Neural progenitor cell (in vitro differentiated cells): Measurements from ENCODE around the gene SLAMF8. TPM values are rescaled to one million over a fixed set of nuclear protein-coding genes. Genes with fewer than 3 reads are reported as not detected.

Experiments used
- DNase-seq: peaks from one replicate; pipeline ENCODE4 v3.0.0-alpha.2; 2016; ENCODE audit warnings: low spot score
- H2AFZ ChIP-seq: fragments of 200-600 bp; sonication (generic); replicated peaks from 2 replicates; pipeline ENCODE4 v1.6.1; 2016; ENCODE audit warnings: antibody characterized with exemption
- H3F3A ChIP-seq: fragments of 200-600 bp; sonication (generic); 2 replicates; pipeline ENCODE4 v1.6.1; 2016; ENCODE audit warnings: antibody characterized with exemption, low read depth
- H3K27ac ChIP-seq: fragments of 200-600 bp; sonication (generic); 2 replicates; pipeline ENCODE4 v1.5.1; 2016; ENCODE audit warnings: mild to moderate bottlenecking
- H3K27me3 ChIP-seq: fragments of 200-600 bp; sonication (generic); 2 replicates; pipeline ENCODE4 v1.6.1; 2016; ENCODE audit warnings: mild to moderate bottlenecking, moderate library complexity
- H3K36me3 ChIP-seq: fragments of 200-600 bp; sonication (generic); 2 replicates; pipeline ENCODE4 v1.5.1; 2016
- H3K4me1 ChIP-seq: fragments of 200-600 bp; sonication (generic); 2 replicates; pipeline ENCODE4 v1.6.1; 2016; ENCODE audit warnings: mixed run types
- H3K4me2 ChIP-seq: fragments of 200-600 bp; sonication (generic); 2 replicates; pipeline ENCODE4 v1.6.1; 2016
- H3K4me3 ChIP-seq: fragments of 200-600 bp; sonication (generic); 2 replicates; pipeline ENCODE4 v1.5.1; 2016
- H3K79me2 ChIP-seq: fragments of 200-600 bp; sonication (generic); 2 replicates; pipeline ENCODE4 v1.6.1; 2016; ENCODE audit warnings: low read depth
- H3K9ac ChIP-seq: fragments of 200-600 bp; sonication (generic); 2 replicates; pipeline ENCODE4 v1.6.1; 2016
- H3K9me3 ChIP-seq: fragments of 200-600 bp; sonication (generic); 2 replicates; pipeline ENCODE4 v1.5.1; 2016; ENCODE audit warnings: low read depth
- H4K20me1 ChIP-seq: fragments of 200-600 bp; sonication (generic); 2 replicates; pipeline ENCODE4 v1.6.1; 2016; ENCODE audit warnings: low read depth
- H3K27ac Mint-ChIP-seq: 3 replicates; pipeline ENCODE4 v1.8.0; 2021; ENCODE audit warnings: mixed read lengths
- H3K27me3 Mint-ChIP-seq: 2 replicates; pipeline ENCODE4 v1.8.0; 2022; ENCODE audit warnings: low read depth, mild to moderate bottlenecking, inconsistent platforms, moderate library complexity, mixed read lengths; ENCODE audit not compliant: insufficient read depth
- H3K36me3 Mint-ChIP-seq: 3 replicates; pipeline ENCODE4 v1.8.0; 2021; ENCODE audit warnings: mixed read lengths
- H3K4me1 Mint-ChIP-seq: 3 replicates; pipeline ENCODE4 v1.8.0; 2021; ENCODE audit warnings: mixed read lengths
- H3K4me3 Mint-ChIP-seq: 3 replicates; pipeline ENCODE4 v1.8.0; 2021; ENCODE audit warnings: mild to moderate bottlenecking, moderate library complexity, mixed read lengths
- H3K9me3 Mint-ChIP-seq: 3 replicates; pipeline ENCODE4 v1.8.0; 2020; ENCODE audit warnings: mixed read lengths
- EZH2 ChIP-seq: fragments of 200-600 bp; sonication (generic); IDR thresholded peaks from 2 replicates; pipeline ENCODE4 v1.6.1; 2017; ENCODE audit warnings: antibody characterized with exemption, mild to moderate bottlenecking, moderate library complexity
- EZH2phosphoT487 ChIP-seq: fragments of 200-600 bp; sonication (generic); IDR thresholded peaks from 2 replicates; pipeline ENCODE4 v1.6.1; 2017; ENCODE audit warnings: antibody characterized with exemption
- total RNA-seq: library from RNA; depleted of rRNA; stranded (reverse); fragments of >200 nt; gene quantifications from 2 replicates; pipeline ENCODE4 v1.2.3, GENCODE V29; 2015; ENCODE audit warnings: low replicate concordance
- TF ChIP-seq, protein P1 (sequence below): fragments of 200-600 bp; sonication (generic); IDR thresholded peaks from 2 replicates; pipeline ENCODE4 v1.5.1; 2017; ENCODE audit warnings: antibody characterized with exemption, mild to moderate bottlenecking

Gene SLAMF8
- total RNA-seq, 1 donor from 2014 or later: not detected

DNA sequence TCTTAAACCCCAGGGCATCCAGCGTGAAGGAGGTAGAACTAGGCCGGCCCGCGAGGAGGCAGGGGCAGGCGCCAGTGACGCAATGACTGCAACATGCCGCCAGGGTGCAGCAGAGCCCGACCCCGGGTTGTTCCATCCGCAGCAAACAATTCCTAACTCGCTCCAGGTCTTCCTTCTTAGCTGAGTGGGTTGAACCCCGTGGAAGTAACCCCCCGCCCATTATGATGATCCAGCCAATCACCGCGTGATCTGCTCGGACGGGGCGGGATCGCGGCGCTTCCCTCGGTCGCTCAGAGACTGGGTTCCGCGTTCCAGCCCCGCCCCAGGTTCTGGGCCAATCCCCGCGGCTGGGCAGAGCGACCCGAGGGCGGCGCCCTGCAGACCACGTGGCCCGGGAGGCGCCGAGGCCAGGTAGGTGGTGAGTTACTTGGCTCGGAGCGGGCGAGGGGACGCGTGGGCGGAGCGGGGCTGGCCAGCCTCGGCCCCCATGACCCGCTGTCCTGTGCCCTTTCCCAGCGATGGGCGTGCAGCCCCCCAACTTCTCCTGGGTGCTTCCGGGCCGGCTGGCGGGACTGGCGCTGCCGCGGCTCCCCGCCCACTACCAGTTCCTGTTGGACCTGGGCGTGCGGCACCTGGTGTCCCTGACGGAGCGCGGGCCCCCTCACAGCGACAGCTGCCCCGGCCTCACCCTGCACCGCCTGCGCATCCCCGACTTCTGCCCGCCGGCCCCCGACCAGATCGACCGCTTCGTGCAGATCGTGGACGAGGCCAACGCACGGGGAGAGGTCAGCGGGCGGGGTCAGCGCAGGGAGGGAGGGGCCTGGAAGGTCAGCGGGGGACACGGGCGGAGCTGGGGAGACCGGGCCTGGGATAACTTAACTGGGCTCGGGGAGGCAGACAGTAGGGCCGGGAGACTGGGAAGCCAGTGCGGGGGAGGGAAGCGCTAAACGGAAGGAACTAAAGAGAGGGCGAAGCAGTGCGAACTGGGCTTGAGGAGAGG, 45.8 kb upstream of the SLAMF8 start, which contains the start of gene DUSP23:
TSS of gene DUSP23 (plus strand) at position 380 of the 1,000 bp plus-strand sequence. CDS start at position 519, 139 bp downstream.
- TF ChIP-seq, protein P1, sequence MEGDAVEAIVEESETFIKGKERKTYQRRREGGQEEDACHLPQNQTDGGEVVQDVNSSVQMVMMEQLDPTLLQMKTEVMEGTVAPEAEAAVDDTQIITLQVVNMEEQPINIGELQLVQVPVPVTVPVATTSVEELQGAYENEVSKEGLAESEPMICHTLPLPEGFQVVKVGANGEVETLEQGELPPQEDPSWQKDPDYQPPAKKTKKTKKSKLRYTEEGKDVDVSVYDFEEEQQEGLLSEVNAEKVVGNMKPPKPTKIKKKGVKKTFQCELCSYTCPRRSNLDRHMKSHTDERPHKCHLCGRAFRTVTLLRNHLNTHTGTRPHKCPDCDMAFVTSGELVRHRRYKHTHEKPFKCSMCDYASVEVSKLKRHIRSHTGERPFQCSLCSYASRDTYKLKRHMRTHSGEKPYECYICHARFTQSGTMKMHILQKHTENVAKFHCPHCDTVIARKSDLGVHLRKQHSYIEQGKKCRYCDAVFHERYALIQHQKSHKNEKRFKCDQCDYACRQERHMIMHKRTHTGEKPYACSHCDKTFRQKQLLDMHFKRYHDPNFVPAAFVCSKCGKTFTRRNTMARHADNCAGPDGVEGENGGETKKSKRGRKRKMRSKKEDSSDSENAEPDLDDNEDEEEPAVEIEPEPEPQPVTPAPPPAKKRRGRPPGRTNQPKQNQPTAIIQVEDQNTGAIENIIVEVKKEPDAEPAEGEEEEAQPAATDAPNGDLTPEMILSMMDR: peak; percentile 87
- TF ChIP-seq EZH2: no peak
- Histone ChIP-seq H4K20me1 (no peaks in the 10 kb centered on the region), H3K4me2 (peak within 1 kb of the TSS; percentile 82), H3K9me3 (no peaks in the 10 kb centered on the region), H3K79me2 (no peaks in the 10 kb centered on the region), H3K9ac (no peak within 1 kb of the TSS), H3K27ac (no peak within 1 kb of the TSS), H2AFZ (peak within 1 kb of the TSS; percentile 82), H3K4me3 (peak within 1 kb of the TSS; percentile 54), H3K4me1 (no peaks in the 10 kb centered on the region), H3F3A (no peaks in the 10 kb centered on the region), H3K27me3 (peaks cover 10% of the 10 kb centered on the region), H3K36me3 (no peaks in the 10 kb centered on the region)
- Mint-ChIP-seq H3K36me3 (no peaks in the 10 kb centered on the region), H3K27ac (no peak within 1 kb of the TSS), H3K27me3 (peaks cover 3% of the 10 kb centered on the region), H3K9me3 (peaks cover 2% of the 10 kb centered on the region), H3K4me3 (peak within 1 kb of the TSS; percentile 78), H3K4me1 (peaks cover 2% of the 10 kb centered on the region)
- DNase-seq: peak; percentile 97

DNA sequence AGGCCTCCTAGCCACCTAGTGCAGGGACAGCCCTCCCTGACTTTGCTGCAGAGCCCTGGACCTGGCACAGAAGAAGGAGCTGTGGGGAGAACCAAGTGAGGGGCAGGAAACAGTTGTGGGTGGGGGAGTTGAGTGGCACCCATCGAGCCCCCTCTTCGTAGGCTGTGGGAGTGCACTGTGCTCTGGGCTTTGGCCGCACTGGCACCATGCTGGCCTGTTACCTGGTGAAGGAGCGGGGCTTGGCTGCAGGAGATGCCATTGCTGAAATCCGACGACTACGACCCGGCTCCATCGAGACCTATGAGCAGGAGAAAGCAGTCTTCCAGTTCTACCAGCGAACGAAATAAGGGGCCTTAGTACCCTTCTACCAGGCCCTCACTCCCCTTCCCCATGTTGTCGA, 44.7 kb upstream of the SLAMF8 start:
- Histone ChIP-seq H4K20me1 (no peaks in the 10 kb centered on the region), H3K36me3 (no peaks in the 10 kb centered on the region), H3K27ac (no peak overlapping the region), H3K79me2 (no peaks in the 10 kb centered on the region), H3K27me3 (peaks cover 10% of the 10 kb centered on the region), H3K4me3 (no peak overlapping the region), H3K9me3 (no peaks in the 10 kb centered on the region), H3K4me2 (no peak overlapping the region), H3K4me1 (no peaks in the 10 kb centered on the region), H3K9ac (no peak overlapping the region), H2AFZ (no peak overlapping the region), H3F3A (no peaks in the 10 kb centered on the region)
- Mint-ChIP-seq H3K27ac (no peak overlapping the region), H3K4me1 (peaks cover 2% of the 10 kb centered on the region), H3K27me3 (peaks cover 3% of the 10 kb centered on the region), H3K36me3 (no peaks in the 10 kb centered on the region), H3K4me3 (no peak overlapping the region), H3K9me3 (peaks cover 2% of the 10 kb centered on the region)
- DNase-seq: no peak
- TF ChIP-seq EZH2phosphoT487 (no peak), EZH2 (no peak)
- TF ChIP-seq, protein P1: no peak

DNA sequence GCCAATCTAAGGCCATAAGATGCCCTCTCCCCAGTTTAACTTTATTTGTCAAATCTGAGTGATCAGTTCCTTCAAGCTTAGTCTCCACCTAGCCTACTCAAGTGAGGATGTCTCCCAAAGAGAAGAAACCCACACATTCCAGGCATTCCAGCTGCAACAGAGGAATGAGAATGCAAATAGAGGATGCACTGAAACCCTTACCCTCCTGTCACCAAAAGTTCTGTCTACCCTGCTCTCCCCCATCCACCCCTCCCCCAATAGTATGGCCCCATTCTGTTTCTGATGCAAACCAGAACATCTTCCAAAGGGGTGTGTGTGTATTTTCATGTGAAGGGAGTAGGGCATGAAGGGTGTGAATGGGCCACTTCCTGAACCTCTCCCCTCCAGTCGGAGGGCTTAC, 42.9 kb upstream of the SLAMF8 start:
- Mint-ChIP-seq H3K36me3 (no peaks in the 10 kb centered on the region), H3K4me3 (no peak overlapping the region), H3K27ac (no peak overlapping the region), H3K9me3 (peaks cover 2% of the 10 kb centered on the region), H3K27me3 (peaks cover 4% of the 10 kb centered on the region), H3K4me1 (peaks cover 2% of the 10 kb centered on the region)
- H3K27ac ChIP-seq: no peak overlapping the region
- H3K4me1 ChIP-seq: no peaks in the 10 kb centered on the region
- no peak overlapping the region for H2AFZ ChIP-seq
- no peaks in the 10 kb centered on the region for H3K36me3 ChIP-seq
- no peaks in the 10 kb centered on the region for H4K20me1 ChIP-seq
- H3K4me2 ChIP-seq: no peak overlapping the region
- DNase-seq: no peak
- no peak overlapping the region for H3K9ac ChIP-seq
- H3K79me2 ChIP-seq: no peaks in the 10 kb centered on the region
- H3K27me3 ChIP-seq: peaks cover 10% of the 10 kb centered on the region
- no peak overlapping the region for H3K4me3 ChIP-seq
- no peak for TF ChIP-seq EZH2phosphoT487
- TF ChIP-seq, protein P1: no peak
- TF ChIP-seq EZH2: no peak
- no peaks in the 10 kb centered on the region for H3F3A ChIP-seq
- H3K9me3 ChIP-seq: no peaks in the 10 kb centered on the region
